Measurements from ENCODE around the gene MSMP.

GRCh38 chr9:35771943-35772342 lies 17.9 kb upstream of the MSMP start:
- TF ChIP-seq CTCF (IDR thresholded peaks at IDR 0.05; ENCODE audit: insufficient read depth, low read length) (no peak), SPI1 (IDR thresholded peaks at IDR 0.05; ENCODE audit: borderline replicate concordance, low read depth) (no peak), POLR2AphosphoS5 (IDR thresholded peaks at IDR 0.05; ENCODE audit: low read depth) (no peak), GABPA (IDR thresholded peaks at IDR 0.05; ENCODE audit: low read depth) (no peak)
- TF ChIP-seq, protein P1, sequence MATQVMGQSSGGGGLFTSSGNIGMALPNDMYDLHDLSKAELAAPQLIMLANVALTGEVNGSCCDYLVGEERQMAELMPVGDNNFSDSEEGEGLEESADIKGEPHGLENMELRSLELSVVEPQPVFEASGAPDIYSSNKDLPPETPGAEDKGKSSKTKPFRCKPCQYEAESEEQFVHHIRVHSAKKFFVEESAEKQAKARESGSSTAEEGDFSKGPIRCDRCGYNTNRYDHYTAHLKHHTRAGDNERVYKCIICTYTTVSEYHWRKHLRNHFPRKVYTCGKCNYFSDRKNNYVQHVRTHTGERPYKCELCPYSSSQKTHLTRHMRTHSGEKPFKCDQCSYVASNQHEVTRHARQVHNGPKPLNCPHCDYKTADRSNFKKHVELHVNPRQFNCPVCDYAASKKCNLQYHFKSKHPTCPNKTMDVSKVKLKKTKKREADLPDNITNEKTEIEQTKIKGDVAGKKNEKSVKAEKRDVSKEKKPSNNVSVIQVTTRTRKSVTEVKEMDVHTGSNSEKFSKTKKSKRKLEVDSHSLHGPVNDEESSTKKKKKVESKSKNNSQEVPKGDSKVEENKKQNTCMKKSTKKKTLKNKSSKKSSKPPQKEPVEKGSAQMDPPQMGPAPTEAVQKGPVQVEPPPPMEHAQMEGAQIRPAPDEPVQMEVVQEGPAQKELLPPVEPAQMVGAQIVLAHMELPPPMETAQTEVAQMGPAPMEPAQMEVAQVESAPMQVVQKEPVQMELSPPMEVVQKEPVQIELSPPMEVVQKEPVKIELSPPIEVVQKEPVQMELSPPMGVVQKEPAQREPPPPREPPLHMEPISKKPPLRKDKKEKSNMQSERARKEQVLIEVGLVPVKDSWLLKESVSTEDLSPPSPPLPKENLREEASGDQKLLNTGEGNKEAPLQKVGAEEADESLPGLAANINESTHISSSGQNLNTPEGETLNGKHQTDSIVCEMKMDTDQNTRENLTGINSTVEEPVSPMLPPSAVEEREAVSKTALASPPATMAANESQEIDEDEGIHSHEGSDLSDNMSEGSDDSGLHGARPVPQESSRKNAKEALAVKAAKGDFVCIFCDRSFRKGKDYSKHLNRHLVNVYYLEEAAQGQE (IDR thresholded peaks at IDR 0.05; ENCODE audit: insufficient replicate concordance, low read depth): no peak
